Right lobe of liver (tissue), 4 donors: ENCODE results near the gene FUT7.

ENCODE experiments used
- POLR2A ChIP-seq: fragments of 450-650 bp; IDR thresholded peaks from one replicate; pipeline ENCODE4 v1.6.1; 2017; ENCODE audit warnings: antibody characterized with exemption, mild to moderate bottlenecking
- TF ChIP-seq, protein P1 (sequence below), 4 donors: fragments of 200-600 bp in 3 of 4; fragments of 450-650 bp in 1 of 4; IDR thresholded peaks; one replicate each; pipeline versions ENCODE4 v1.5.1 to v1.8.0; 2016 to 2022; ENCODE audit warnings: antibody characterized with exemption in 4 of 4, mild to moderate bottlenecking in 2 of 4
- donor health status: DM: no; HTN: no; CAD: no.
- donor health status: DM: no; HTN: no; CAD: no.
- donor health status: DM: no; HTN: yes; CAD: no.

- TF ChIP-seq, protein P1, sequence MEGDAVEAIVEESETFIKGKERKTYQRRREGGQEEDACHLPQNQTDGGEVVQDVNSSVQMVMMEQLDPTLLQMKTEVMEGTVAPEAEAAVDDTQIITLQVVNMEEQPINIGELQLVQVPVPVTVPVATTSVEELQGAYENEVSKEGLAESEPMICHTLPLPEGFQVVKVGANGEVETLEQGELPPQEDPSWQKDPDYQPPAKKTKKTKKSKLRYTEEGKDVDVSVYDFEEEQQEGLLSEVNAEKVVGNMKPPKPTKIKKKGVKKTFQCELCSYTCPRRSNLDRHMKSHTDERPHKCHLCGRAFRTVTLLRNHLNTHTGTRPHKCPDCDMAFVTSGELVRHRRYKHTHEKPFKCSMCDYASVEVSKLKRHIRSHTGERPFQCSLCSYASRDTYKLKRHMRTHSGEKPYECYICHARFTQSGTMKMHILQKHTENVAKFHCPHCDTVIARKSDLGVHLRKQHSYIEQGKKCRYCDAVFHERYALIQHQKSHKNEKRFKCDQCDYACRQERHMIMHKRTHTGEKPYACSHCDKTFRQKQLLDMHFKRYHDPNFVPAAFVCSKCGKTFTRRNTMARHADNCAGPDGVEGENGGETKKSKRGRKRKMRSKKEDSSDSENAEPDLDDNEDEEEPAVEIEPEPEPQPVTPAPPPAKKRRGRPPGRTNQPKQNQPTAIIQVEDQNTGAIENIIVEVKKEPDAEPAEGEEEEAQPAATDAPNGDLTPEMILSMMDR (IDR thresholded peaks at IDR 0.05): no peak
- no peak for TF ChIP-seq POLR2A
These were observed 13.9 kb downstream of the FUT7 start for GRCh38 chr9:137017791-137018497.
